Measurements from ENCODE around the gene MAN1B1. TPM values are rescaled to one million over a fixed set of nuclear protein-coding genes. Genes with fewer than 3 reads are reported as not detected.

Gene MAN1B1
- total RNA-seq, 1 donor from 2014 or later, result 57.7 TPM

- no peaks in the 10 kb centered on the region for H3K9me3 Mint-ChIP-seq (ENCODE audit: low read depth)
- H3K27me3 Mint-ChIP-seq, result no peaks in the 10 kb centered on the region
- H3K4me1 Mint-ChIP-seq (ENCODE audit: low read depth), result no peaks in the 10 kb centered on the region
- H3K4me3 Mint-ChIP-seq (ENCODE audit: low read depth), result no peak overlapping the region
- H3K27ac Mint-ChIP-seq, result no peak overlapping the region
- TF ChIP-seq CTCF (IDR thresholded peaks at IDR 0.05; ENCODE audit: unreplicated experiment), result no peak
- DNase-seq (ENCODE audit: low spot score, unreplicated experiment), result no peak
- peaks cover 19% of the 10 kb centered on the region for H3K36me3 Mint-ChIP-seq (ENCODE audit: insufficient read depth)
These were observed 20.6 kb downstream of the MAN1B1 start for GRCh38 chr9:137107312-137107921.

GRCh38 chr9:137107982-137108381 is 21.2 kb downstream of the MAN1B1 start:
- DNase-seq (ENCODE audit: low spot score, unreplicated experiment), result no peak
- no peaks in the 10 kb centered on the region for H3K9me3 Mint-ChIP-seq (ENCODE audit: low read depth)
- no peak overlapping the region for H3K4me3 Mint-ChIP-seq (ENCODE audit: low read depth)
- no peaks in the 10 kb centered on the region for H3K4me1 Mint-ChIP-seq (ENCODE audit: low read depth)
- peaks cover 20% of the 10 kb centered on the region for H3K36me3 Mint-ChIP-seq (ENCODE audit: insufficient read depth)
- no peak for TF ChIP-seq CTCF (IDR thresholded peaks at IDR 0.05; ENCODE audit: unreplicated experiment)
- H3K27me3 Mint-ChIP-seq, result peaks cover 3% of the 10 kb centered on the region
- H3K27ac Mint-ChIP-seq, result no peak overlapping the region

GRCh38 chr9:137108608-137109249 is 21.9 kb downstream of the MAN1B1 start:
- Mint-ChIP-seq H3K9me3 (ENCODE audit: low read depth) (no peaks in the 10 kb centered on the region), H3K4me3 (ENCODE audit: low read depth) (no peak overlapping the region), H3K4me1 (ENCODE audit: low read depth) (no peaks in the 10 kb centered on the region), H3K27me3 (peaks cover 9% of the 10 kb centered on the region), H3K36me3 (ENCODE audit: insufficient read depth) (peaks cover 18% of the 10 kb centered on the region), H3K27ac (no peak overlapping the region)
- DNase-seq (ENCODE audit: low spot score, unreplicated experiment), result no peak
- no peak for TF ChIP-seq CTCF (IDR thresholded peaks at IDR 0.05; ENCODE audit: unreplicated experiment)

- peaks cover 9% of the 10 kb centered on the region for H3K27me3 Mint-ChIP-seq
- DNase-seq (ENCODE audit: low spot score, unreplicated experiment), result no peak
- H3K27ac Mint-ChIP-seq, result no peak overlapping the region
- no peaks in the 10 kb centered on the region for H3K9me3 Mint-ChIP-seq (ENCODE audit: low read depth)
- no peaks in the 10 kb centered on the region for H3K4me1 Mint-ChIP-seq (ENCODE audit: low read depth)
- H3K4me3 Mint-ChIP-seq (ENCODE audit: low read depth), result no peak overlapping the region
- H3K36me3 Mint-ChIP-seq (ENCODE audit: insufficient read depth), result peaks cover 13% of the 10 kb centered on the region
- no peak for TF ChIP-seq CTCF (IDR thresholded peaks at IDR 0.05; ENCODE audit: unreplicated experiment)
These were observed 22.7 kb downstream of the MAN1B1 start for GRCh38 chr9:137109250-137110146.

- DNase-seq (ENCODE audit: low spot score, unreplicated experiment), result no peak
- Mint-ChIP-seq H3K27me3 (peaks cover 9% of the 10 kb centered on the region), H3K9me3 (ENCODE audit: low read depth) (no peaks in the 10 kb centered on the region), H3K4me3 (ENCODE audit: low read depth) (no peak overlapping the region), H3K27ac (no peak overlapping the region), H3K4me1 (ENCODE audit: low read depth) (no peaks in the 10 kb centered on the region), H3K36me3 (ENCODE audit: insufficient read depth) (peaks cover 8% of the 10 kb centered on the region)
- no peak for TF ChIP-seq CTCF (IDR thresholded peaks at IDR 0.05; ENCODE audit: unreplicated experiment)
These were observed 23.5 kb downstream of the MAN1B1 start for GRCh38 chr9:137110147-137110910.

Measured in progenitor cell of endocrine pancreas (in vitro differentiated cells).